ENCODE data around the gene CCDC69.
"Not testable (repeated sequence)": the region's sequence is repeated elsewhere in the genome, so short reads cannot be mapped to it uniquely, and the experiment has no call there.

CCDC69 gene

DNA sequence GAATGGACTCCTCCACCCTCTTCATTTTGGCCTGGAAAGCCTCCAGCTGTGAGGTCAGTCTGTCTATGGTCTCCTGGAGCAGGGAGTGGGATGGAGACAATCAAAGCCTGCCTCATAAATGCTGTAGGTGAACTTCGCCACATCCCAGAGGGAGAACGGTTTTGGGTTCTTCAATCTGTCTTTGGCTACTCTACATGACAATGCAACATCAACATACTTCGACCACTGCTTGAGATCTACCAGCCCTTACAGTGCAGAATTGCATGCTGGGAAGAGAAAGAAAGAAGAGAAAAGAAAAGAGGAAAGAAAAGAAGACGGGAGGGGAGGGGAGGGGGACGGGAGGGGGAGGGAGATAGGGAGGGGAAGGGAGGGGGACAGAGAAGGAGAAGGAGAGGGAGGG lies 37.8 kb downstream of the CCDC69 start:
- no peak for DNase-seq

DNA sequence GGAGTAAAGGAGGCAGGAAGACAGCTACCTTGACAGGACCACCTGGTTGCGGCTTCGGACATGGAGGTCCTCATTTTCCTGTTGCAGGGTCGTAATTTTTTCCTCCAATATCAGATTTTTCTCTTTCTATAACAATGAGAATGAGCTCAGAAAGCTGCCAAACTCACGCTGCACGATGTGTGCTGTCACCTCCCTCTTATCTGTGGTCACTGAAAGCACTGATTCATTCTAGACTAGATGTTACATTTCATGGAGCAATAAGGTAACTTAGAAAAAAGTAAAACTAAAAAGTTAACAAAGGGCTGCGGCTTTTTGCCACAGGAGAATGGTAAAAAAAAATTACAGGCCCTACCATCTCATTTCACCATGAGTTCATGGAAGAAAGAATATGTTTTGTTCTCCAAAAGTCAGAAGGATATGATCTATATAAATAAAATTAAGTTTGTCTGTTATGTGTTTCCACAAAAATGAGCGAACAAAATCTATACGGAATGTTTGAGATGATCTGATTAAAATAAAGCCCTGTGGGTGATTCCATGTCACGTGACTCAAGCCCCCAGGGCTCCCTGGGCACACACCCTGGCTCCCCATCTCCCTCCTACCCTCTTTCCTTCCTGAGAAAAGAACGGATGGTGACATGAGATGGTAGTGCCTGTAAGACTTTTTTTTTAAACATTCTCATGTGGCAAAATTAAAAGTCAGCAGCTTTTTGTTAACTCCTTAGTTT lies 39.4 kb downstream of the CCDC69 start:
- DNase-seq: no peak

DNA sequence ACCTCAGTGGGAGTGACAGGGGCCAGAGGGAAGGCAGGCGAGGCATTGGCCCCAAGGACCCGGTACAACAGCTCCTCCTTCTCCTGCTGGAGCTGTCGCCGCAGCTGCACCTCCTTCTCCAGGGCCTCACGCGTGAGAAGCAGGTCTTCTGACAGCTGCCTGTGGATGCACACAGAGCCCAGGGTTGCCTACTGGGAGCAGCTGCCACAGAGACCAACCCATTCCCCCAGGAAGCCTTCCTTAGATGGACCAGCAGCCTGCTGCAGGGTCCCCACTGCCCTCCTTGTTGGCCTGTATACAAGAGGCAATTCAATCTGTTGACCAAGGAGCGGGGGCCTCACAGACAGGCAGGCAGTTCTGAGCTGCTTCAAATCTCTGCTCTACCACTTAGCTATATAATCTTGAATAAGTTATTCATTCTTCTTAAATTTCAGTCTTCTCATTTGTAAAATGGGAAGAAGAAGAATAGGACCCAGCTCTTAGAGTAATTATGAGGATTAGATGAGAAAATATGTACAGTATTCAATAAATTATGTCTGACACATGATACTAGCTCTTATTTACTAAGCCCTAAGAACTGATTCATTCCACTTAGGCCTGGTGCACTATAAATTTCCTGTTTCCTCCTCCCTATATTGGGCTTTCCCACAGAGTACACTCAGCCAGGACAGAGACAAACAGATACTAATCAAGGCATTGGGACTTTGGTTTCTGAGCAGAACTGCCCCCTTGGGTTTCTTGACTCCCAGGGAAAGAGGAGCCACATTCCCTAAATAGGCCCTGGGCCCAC lies 40.2 kb downstream of the CCDC69 start:
- DNase-seq: no peak

DNA sequence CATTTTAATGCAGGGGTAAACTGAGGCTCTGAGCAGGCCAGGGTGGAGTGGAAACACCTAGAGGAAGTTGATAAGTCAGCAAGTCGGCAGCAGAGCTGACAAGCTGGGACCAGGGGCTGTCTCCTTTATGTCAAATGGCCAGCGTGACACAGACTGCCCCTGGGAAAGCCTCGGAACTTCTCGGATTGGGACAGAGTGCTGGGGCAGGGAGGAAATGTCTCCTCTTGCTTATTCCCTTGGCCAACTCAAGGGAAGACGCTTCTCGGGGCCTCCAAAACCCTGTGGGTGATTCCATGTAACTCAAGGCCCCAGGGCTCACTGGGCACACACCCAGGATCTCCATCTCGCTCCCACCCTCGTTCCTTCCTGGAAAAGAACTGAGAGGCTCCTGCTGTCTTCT lies 40.9 kb downstream of the CCDC69 start:
- no peak for DNase-seq

DNA sequence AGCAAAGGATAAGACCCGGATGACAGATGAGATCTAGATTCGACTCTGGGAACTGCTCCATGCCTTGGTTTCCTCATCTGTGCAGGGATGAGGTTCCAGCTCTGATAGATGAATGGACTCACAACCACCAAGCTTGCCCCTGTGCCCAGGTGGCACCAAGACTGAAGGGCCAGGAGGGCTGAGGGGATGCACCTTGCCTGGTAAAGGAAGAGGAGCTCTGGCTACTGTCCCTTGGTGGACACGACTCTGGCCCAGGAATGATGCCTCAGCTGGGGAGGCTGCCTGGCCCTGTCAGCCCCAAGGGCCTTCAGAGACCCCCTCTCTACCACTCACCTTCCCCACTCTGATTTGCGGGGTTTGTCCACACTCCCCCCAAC lies 41.4 kb downstream of the CCDC69 start:
- no peak for DNase-seq

DNA sequence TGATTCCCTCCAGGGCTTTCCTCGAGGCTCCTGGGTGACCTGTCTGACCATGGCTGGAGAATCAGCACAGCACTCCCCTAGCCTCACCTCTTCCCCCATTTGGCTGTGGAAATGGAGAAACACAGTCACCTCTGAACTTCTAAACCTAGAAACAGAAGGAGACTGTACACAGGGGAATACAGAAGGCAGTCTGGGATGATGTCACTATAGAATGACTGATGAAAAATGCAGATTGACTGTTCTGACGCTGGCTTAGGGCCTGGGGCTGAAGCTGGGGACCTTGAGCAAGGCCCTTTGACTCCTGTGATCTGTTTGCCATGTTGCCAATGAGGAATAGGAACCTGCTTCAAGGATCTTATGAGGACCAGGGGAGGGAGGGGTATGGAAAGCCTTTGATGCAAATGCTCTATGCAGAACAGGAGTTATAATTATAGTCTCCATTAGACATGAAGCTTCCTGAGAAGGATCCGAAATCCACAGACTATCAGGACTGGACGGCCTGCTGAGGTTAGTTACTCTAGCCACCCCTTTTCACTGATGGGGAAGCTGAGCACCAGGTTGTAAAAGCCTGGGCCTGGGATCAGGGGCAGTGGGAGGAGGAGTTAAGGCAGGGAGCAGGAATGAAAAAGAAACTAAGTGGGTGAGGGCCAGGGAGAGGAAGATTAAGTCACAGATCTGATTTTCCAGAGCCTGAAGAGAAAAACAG lies 41.9 kb downstream of the CCDC69 start:
- no peak for DNase-seq

DNA sequence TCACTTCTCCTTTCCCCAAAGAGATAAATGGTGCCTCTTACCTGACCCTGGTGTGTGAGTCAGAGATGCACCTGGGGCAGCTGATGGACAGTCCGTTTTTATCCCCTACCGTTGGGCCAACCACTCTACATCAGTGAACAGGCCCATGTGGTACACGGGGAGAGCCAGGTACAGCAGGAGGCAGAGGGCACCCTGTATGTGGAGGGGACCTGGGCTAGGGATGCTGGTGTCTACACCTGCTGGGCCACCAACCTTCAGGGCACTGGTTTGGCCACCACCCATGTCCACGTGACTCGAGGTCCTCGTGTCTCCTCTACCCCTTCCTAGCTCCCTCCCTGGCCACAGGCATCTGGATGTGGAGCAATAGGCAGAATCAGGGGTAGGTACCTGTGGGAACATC lies 43.6 kb downstream of the CCDC69 start:
- DNase-seq: no peak

DNA sequence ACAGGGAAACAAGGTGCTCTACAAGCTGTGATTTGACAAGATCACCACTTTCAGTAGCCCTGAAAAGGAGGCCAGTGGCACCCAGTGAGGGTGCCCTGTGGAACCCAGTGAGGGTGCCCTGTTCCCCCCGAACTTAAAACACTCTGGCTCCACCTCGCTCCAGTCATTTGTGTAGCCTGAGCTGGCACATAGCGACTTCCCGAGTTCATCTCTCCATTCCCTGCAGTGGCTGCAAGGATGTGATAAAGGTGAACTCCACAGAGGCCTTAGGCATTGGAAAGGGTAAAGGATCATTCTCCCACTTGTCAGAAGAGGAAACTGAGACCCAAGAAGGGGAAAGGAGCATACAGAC lies 44.4 kb downstream of the CCDC69 start:
- DNase-seq: no peak

DNA sequence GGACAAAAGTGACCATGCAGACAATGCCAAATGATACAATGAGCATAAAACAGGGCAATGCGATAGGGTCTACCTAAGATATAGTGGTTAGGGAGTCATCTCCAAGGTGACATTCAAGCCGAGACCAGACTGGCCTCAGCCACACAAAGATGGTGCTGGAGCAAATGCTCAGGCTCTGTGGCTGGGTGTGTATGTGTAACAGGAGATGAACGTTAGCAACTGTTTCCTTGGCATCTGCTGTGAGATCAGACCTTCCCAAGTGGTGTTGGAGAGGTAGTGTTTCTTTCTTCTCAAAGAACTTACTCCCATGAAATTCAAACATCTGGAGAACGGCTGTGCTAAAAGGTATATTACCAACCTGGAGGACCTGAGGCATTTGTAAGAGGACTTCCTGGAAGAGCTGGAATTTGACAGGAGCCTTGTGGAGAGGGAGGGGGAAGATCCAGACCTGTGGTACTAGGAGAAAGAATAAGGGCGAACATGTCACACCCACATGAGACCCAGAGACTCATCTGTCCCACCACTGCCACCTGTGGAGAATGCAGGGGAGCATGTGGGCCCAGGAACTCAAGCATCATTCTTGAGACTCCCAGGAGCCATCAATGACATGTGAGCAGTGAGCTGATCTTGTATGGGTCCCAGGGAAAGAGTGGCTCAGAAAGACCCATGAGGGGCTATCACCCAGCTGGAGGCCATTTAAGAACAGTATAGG lies 45.0 kb downstream of the CCDC69 start:
- no peak for DNase-seq

DNA sequence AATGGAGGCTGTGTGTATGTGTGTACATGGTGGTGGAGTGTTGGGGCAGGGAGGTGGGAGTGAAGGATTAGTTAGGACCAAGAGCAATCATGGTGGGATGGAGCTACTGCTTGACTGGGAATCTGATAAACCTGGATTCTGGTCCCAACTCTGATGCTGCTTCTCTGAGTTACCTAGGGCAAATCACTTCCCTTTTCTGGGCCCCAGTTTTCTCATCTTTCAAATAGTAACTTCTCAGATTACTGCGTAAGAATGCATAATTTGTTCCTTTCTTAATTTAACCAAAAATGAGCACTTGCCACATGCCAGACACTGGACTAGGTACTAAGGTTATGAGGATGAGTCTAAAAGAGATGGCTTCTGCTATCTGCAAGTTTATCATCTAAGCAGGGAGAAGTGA lies 45.5 kb downstream of the CCDC69 start:
- no peak for DNase-seq

DNA sequence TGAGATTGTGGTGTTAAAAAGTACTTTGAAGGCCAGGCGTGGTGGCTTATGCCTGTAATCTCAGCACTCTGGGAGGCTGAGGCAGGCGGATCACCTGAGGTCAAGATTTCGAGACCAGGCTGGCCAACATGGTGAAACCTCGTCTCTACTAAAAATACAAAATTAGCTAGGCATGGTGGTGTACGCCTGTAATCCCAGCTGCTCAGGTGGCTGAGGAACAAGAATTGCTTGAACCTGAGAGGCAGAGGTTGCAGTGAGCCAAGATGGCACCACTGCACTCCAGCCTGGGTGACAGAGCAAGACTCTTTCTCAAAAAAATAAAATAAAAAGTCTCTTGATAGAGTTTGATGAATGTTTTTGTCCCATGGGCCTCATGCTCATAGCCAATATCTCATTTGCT lies 47.6 kb downstream of the CCDC69 start:
- not testable (repeated sequence) for DNase-seq

DNA sequence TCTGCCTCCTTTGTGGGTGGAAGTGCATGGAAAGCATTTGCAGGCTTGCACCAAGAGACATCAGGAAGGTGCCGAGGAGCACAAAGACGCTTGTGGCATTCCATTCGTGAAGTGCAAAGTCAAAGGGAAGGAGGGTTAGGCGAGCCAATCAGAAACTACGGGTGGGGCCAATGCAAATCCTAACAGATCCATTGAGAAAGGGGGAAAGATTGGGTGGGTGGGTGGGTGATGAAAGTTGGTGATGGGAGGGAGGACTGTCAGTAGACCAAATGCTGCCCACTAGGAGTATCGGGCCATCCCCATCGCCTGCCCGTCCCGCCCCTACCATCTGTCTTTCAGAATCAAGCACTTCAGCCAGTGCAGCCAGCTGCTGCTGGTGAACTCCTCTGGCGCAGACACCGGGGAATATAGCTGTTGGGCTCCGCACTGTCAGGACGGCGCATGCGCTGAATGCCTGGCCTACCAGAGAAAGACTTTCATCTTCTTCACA lies 49.2 kb downstream of the CCDC69 start:
- DNase-seq: no peak

DNA sequence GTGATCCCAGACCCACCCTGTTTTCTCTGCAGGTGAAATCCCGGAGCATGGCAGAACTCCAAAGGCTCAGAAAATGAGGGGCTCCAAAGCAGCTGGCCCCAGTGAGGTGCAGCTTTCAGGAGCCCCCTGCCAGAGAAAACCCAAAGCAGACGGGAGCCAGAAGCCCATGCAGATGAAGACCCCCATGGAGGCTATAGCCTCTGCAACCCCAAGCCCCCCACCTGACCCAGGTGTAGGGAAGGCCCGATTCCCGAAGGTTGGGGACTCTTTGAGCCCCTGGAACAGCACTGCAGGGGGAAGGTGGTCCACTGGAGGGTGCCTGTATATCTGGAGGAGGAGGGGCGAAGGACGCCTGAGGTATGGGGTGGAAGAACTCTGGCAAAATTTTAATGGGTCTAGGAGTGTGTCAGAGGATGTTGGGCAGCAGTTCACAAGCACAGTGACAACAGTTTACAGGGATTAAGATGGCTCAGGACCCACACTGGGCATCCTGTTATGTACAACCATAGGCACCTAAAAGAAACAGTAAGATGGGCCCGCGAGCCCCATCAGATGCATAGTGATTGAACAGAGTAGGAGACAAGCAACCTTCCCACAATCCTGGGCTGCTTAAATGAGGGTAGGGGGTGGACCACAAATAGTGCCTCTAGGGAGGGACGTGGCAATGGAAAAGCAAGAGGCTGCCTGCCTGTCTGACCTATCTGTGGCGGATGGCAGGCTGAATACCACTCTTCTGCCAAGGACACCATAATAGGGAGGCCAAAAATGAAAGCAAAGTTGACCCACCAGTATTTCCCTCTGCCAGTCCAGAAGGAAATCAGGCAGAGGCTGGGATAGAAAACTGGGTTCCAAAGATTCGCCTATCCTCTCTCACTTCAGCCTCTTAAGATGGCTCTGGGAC lies 49.9 kb downstream of the CCDC69 start:
- no peak for DNase-seq

DNA sequence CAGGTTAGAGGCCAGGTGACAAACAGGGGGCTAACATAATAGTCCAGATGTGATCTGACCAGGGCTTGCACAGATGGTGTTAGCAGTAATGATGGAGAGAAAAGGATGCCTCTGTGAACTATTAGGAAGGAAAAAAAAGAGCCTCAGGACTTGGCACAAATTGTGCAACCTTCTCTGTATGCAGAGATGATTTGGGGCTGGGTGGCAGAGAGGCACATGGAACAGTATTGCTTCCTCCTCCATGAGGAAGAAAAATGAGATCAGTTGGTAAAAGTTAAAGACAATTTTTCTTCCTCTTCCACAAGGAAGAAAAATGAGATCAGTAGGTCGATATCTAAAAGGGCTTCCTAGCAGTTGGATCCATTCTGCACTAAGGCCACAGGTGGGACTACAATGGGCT lies 52.4 kb downstream of the CCDC69 start:
- DNase-seq: no peak

DNA sequence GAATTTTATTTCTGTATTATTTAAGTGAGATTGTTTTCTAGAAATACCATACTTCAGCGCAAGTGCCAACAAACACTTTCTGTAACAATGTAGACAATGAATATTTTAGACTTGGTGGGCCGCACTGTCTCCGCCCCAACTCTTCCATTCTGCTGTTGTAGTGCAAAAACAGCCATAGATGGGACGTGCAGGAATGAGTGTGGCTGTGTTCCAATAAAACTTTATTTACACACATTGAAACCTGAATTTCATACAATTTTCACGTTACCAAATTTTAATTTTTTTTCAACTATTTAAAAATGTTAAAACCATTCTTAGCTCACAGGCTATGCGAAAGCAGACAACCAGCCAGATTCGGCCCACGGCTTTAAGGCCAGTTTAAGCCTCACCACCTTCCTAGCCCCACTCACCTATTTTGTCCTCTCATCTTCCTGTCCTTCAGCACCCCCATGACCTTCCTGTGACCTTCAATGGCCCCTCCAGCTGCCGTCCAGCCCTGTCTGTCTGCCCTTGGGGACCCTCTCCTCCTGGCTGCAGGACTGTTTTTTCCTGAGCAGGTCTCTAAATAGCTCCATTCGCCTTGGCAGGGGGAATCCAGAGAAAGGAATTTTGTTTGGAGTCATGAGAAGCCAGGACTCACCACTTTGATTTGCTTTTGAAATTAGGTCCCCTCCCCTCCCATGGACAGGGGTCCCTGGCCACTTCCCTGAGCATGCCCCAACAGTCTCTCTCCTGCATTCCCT lies 55.1 kb downstream of the CCDC69 start:
- DNase-seq: no peak

DNA sequence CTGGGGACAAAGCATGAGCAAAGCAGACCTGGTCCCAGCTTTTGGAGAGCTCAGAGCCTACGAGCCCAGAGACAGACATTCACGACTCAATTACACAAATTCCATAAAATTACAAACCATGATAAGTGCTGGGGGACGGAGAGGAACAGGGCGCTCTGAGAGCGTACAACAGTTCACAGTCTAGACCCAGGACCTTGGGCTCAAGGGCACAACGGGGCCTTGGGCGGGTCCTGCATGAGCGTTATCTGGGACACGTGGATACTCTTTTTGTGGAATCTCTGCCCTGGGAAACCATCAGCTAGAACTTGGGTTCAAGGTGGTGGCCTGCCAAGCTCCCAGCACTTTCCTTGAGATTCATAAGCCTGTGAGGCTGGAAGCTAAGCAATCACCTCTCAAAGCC lies 56.9 kb downstream of the CCDC69 start:
- no peak for DNase-seq

DNA sequence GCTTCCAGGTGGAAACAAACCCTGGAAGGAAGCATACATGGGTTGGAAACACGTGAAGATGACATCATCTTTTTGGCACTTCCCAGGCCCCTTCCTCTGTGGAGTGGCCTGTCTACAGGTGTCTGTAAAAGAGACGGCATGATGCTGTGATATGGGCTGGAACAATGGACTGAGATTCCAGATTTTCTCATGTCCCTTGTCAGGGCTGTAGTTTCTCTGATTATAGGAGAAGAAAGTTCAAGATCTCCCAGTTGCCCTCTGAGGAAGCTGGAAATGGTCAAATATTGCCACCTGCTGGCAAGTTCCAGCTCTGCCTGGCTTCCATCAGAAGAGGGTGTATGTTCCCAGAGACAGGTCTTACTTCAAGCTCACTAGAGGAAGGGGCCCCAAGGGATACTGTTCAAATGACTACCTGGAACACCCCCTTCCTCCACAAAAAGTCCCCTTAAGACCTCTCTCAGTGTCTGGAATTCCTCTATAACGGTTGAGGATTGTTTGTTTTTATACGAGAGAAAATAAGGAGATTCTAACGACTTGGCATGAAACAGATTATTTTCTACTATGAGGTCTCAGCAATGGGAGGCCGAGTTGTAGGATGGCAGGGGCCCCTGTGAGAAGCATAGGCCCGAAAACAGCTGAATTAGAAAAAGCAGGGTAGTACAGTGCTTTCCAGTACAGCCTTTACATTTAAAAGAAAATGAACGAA lies 59.1 kb downstream of the CCDC69 start:
- peak; percentile 61 for DNase-seq

DNA sequence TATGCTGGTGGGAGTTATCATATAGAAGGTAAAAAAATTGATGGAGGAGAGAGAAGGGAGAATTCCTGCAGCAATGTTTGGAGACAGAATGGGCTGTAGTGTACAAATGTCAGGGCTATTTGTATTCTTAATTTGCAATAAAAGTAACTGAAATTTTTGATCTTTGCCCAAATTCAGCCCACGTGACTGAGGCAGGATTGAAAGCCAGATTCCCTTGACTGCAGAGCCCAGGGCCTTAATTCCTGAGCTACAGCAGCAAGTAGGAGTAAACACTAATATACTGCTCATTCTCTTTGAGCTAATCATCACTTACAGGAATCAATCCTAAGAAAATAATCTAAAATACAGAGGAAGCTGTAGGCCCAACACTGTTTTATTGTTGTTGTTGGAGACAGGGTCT lies 61.1 kb downstream of the CCDC69 start:
- no peak for DNase-seq

DNA sequence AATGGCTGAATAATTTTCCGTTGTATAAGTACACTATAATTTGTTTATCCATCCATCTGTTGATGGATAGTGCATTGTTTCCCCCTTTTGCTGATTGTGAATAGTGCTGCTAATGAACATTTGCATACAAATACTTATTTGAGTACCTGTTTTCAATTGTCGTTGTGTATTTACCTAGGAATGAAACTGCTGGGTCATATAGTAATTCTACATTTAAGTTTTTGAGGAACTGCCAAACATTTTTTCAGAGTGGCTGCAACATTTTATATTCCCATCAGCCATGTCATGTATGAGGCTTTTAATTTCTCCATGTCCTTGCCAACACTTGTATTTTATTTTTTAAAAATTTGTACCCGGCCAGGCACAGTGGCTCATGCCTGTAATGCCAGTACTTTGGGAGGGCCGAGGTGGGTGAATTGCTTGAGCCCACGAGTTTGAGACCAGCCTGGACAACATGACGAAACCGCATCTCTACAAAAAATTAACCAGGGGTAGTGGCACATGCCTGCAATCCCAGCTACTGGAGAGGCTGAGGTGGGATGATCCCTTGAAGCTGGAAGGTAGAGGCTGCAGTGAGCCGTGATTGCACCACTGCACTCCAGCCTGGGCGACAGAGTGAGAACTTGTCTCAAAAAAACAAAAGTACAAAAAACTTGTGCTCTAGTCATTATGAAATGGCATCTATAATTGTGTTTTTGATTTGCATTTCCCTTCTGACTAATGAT lies 64.1 kb downstream of the CCDC69 start:
- no peak for DNase-seq

DNA sequence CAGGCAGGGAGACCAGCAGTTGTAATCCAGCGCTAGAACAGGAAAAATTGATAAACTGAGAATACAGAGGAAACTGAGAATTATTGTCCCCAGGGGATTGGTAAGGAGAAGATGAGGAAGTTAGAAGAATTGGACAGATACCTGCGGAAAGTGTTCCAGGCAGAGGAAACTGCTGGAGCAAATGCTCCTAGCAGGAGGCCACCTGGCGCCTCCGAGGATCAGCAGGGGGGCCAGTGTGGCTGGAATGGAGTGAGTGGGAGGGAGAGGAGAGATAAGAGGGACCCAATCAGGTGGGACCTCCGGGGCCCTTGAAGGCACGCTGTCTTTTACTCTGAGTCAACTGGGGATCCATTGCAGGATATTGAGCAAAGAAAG lies 65.6 kb downstream of the CCDC69 start:
- no peak for DNase-seq
